ENCODE measurements around the gene C3orf33.

Gene C3orf33

GRCh38 chr3:155739154-155739553 lies 66.9 kb downstream of the C3orf33 start:
- no peak for DNase-seq

GRCh38 chr3:155738580-155739076 lies 67.5 kb downstream of the C3orf33 start:
- no peak for DNase-seq

- no peak for DNase-seq
Observed at GRCh38 chr3:155737844-155738460, 68.1 kb downstream of the C3orf33 start.

- DNase-seq: no peak
Observed at GRCh38 chr3:155736381-155736780, 69.7 kb downstream of the C3orf33 start.

DNA sequence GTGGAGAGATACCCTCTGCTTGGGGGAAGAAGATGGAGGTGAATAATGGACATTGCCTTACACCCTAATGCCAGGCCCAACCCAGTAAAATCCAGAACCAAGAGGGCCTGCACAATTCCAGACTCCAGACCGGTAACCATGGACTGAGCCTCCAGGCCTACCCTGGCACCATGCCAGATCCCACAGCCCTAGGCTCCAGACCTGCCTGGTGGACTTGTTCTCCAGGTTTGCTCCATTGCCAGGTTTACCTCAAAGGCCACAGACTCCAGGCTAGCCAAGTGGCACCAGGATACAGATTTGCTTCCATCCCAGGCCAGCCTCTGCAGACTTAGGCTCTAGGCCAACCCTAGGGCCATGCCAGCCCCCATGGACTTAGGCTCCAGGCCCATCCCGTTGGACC lies 75.2 kb downstream of the C3orf33 start:
- DNase-seq: no peak

DNA sequence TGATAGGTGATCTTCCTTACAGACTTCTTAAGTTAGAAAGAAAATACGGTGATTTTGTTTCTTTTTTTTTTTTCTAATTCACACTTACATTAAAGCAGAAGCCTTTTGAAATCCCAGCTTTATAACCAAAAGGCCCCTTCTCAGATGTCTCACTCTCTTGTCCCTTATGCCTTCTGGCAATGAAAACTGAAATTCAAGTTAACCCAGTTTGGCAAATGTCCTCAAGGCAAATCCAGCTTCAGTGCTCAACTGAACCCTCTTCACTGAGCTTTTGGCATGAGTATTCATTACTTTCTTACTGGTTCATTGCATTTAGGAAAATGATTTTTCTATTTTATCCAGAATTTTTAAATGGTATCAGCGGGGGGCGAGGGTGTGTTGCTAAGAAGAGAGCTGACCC lies 78.2 kb downstream of the C3orf33 start:
- no peak for DNase-seq

DNA sequence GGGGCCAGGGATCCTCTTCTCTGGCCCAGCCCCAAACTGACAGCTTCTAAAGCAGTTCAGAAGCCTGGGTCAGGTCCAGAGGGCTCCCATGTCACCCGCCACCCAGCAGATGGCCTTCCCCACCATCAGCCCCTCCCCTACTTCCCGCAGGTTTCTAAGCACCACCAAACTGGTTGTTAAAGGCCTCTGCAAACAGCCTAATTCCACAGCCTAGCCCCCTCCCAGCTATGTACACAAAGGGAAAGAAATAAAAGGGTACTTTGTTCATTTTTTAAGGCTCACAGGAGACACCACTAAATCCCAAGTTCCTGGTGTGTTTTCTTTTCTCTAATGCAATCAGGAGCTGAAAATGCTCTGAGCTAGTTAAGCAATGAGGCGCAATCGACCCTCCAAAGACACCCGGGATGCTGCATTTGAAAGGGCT lies 91.8 kb downstream of the C3orf33 start:
- no peak for DNase-seq

Measured in activated CD8-positive, alpha-beta memory T cell treated with anti-CD3 and anti-CD28 coated beads, Interleukin-2, amount 50 U/mL, for 48 hours (primary cell).